ENCODE measurements around the gene NPLOC4.

GRCh38 chr17:81514489-81514738 lies 122.5 kb downstream of the NPLOC4 start:
- TF ChIP-seq ZNF132 (tag by site-specific recombination; IDR thresholded peaks at IDR 0.05; ENCODE audit: borderline replicate concordance) = no peak
- no peak for TF ChIP-seq ZNF830 (tag by site-specific recombination; IDR thresholded peaks at IDR 0.05; ENCODE audit: low read depth)
- TF ChIP-seq TCF7L2 (IDR thresholded peaks at IDR 0.05; ENCODE audit: borderline replicate concordance, low read depth, low read length) = no peak
- TF ChIP-seq BCL11A (tag by site-specific recombination; IDR thresholded peaks at IDR 0.05; ENCODE audit: low read depth) = no peak
- TF ChIP-seq, protein P1, sequence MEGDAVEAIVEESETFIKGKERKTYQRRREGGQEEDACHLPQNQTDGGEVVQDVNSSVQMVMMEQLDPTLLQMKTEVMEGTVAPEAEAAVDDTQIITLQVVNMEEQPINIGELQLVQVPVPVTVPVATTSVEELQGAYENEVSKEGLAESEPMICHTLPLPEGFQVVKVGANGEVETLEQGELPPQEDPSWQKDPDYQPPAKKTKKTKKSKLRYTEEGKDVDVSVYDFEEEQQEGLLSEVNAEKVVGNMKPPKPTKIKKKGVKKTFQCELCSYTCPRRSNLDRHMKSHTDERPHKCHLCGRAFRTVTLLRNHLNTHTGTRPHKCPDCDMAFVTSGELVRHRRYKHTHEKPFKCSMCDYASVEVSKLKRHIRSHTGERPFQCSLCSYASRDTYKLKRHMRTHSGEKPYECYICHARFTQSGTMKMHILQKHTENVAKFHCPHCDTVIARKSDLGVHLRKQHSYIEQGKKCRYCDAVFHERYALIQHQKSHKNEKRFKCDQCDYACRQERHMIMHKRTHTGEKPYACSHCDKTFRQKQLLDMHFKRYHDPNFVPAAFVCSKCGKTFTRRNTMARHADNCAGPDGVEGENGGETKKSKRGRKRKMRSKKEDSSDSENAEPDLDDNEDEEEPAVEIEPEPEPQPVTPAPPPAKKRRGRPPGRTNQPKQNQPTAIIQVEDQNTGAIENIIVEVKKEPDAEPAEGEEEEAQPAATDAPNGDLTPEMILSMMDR (tag by site-specific recombination; IDR thresholded peaks at IDR 0.05) = no peak
- TF ChIP-seq ZBTB49 (tag by site-specific recombination; IDR thresholded peaks at IDR 0.05; ENCODE audit: low read depth) = no peak
- no peak for TF ChIP-seq KLF1 (tag by site-specific recombination; IDR thresholded peaks at IDR 0.05)
- TF ChIP-seq ZNF692 (tag by site-specific recombination; IDR thresholded peaks at IDR 0.05) = no peak
- TF ChIP-seq ZNF792 (tag by site-specific recombination; IDR thresholded peaks at IDR 0.05) = no peak
- no peak for TF ChIP-seq ZNF549 (tag by site-specific recombination; IDR thresholded peaks at IDR 0.05)
- no peak for TF ChIP-seq SETDB1 (IDR thresholded peaks at IDR 0.05; ENCODE audit: insufficient read length, low read length)

Data from HEK293 (cell line).